Activated T-cell treated with anti-CD3 and anti-CD28 coated beads, Interleukin-2, amount 50 U/mL, for 24 hours (primary cell): ENCODE measurements around the gene TRIM8.

Experiments used
- DNase-seq: peaks from one replicate; pipeline ENCODE4 v3.0.0-alpha.2; 2020
- H3K27ac Mint-ChIP-seq: 2 replicates; pipeline ENCODE4 v1.8.0; 2020; ENCODE audit warnings: mild to moderate bottlenecking, mixed read lengths
- H3K27me3 Mint-ChIP-seq: 2 replicates; pipeline ENCODE4 v1.8.0; 2020; ENCODE audit warnings: mixed read lengths
- H3K36me3 Mint-ChIP-seq: 2 replicates; pipeline ENCODE4 v1.8.0; 2020; ENCODE audit warnings: low read depth, mixed read lengths
- H3K4me1 Mint-ChIP-seq: 2 replicates; pipeline ENCODE4 v1.8.0; 2020; ENCODE audit warnings: low read depth, mixed read lengths
- H3K4me3 Mint-ChIP-seq: 2 replicates; pipeline ENCODE4 v1.8.0; 2020; ENCODE audit warnings: mild to moderate bottlenecking, moderate library complexity, mixed read lengths
- H3K9me3 Mint-ChIP-seq: 2 replicates; pipeline ENCODE4 v1.8.0; 2020; ENCODE audit warnings: mixed read lengths

TRIM8 gene

GRCh38 chr10:102610441-102610887 lies 33.8 kb upstream of the TRIM8 start:
- Mint-ChIP-seq H3K27me3 (no peaks in the 10 kb centered on the region), H3K9me3 (no peaks in the 10 kb centered on the region), H3K4me3 (no peak overlapping the region), H3K4me1 (peaks cover 44% of the 10 kb centered on the region), H3K27ac (peak overlapping the region; percentile 28), H3K36me3 (peaks cover 11% of the 10 kb centered on the region)
- no peak for DNase-seq

- Mint-ChIP-seq H3K4me3 (no peak overlapping the region), H3K27ac (peak overlapping the region; percentile 28), H3K9me3 (no peaks in the 10 kb centered on the region), H3K27me3 (no peaks in the 10 kb centered on the region), H3K36me3 (peaks cover 12% of the 10 kb centered on the region), H3K4me1 (peaks cover 44% of the 10 kb centered on the region)
- DNase-seq = no peak
These were observed 32.7 kb upstream of the TRIM8 start for GRCh38 chr10:102611514-102612087.

- H3K9me3 Mint-ChIP-seq = no peaks in the 10 kb centered on the region
- peaks cover 44% of the 10 kb centered on the region for H3K4me1 Mint-ChIP-seq
- no peaks in the 10 kb centered on the region for H3K27me3 Mint-ChIP-seq
- peaks cover 21% of the 10 kb centered on the region for H3K36me3 Mint-ChIP-seq
- peak; percentile 64 for DNase-seq
- H3K27ac Mint-ChIP-seq = peak overlapping the region; percentile 90
- H3K4me3 Mint-ChIP-seq = peak overlapping the region; percentile 21
These were observed 31.4 kb upstream of the TRIM8 start for GRCh38 chr10:102612964-102613275.

DNA sequence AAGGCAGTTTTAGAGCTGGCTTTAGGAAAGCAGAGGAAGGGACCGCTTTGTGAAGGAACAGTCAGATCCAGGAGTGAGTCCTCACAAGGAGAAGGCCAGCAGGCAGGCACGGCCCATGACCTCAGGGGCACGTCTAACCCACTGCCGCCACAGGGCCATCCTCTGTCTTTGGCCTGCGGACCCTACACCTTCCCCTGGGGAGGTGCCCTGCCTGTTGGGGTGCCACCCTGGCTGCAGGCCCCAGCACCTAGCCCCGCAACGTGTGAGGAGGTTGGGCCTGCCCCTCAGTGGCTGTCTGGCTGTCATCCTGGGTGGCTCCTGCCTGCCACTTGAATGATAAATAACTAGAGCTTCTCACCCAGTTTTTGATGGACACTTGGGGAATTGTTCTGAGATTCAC lies 31.0 kb upstream of the TRIM8 start:
- no peak overlapping the region for H3K4me3 Mint-ChIP-seq
- H3K36me3 Mint-ChIP-seq = peaks cover 25% of the 10 kb centered on the region

DNA sequence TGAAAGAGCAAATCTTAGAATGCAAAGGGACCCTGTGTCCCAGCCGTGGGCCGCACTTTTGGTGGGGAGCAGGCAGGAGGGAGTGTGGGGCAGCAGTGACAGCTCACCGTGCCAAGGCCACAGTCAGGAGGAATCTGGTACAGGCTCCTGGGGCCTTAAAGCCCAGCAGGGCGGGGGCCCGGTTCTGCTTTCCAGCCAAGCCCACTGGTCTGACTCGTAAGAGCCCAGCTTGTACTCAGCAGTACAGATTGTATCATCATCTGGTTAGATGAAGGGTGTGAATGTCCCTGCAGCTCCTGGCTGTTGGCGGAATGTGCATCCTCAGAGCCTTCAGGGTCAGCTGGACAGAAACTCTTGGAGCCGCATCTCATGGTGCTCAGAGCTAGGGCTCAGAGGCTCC lies 30.5 kb upstream of the TRIM8 start:
- no peaks in the 10 kb centered on the region for H3K9me3 Mint-ChIP-seq
- no peak for DNase-seq
- no peak overlapping the region for H3K4me3 Mint-ChIP-seq
- H3K4me1 Mint-ChIP-seq = peaks cover 40% of the 10 kb centered on the region
- peak overlapping the region; percentile 90 for H3K27ac Mint-ChIP-seq
- H3K27me3 Mint-ChIP-seq = no peaks in the 10 kb centered on the region
- H3K36me3 Mint-ChIP-seq = peaks cover 25% of the 10 kb centered on the region

More for the DNA sequence above, 31.0 kb upstream of the TRIM8 start:
- H3K9me3 Mint-ChIP-seq = no peaks in the 10 kb centered on the region
- no peaks in the 10 kb centered on the region for H3K27me3 Mint-ChIP-seq
- peak overlapping the region; percentile 90 for H3K27ac Mint-ChIP-seq
- peaks cover 42% of the 10 kb centered on the region for H3K4me1 Mint-ChIP-seq
- no peak for DNase-seq

DNA sequence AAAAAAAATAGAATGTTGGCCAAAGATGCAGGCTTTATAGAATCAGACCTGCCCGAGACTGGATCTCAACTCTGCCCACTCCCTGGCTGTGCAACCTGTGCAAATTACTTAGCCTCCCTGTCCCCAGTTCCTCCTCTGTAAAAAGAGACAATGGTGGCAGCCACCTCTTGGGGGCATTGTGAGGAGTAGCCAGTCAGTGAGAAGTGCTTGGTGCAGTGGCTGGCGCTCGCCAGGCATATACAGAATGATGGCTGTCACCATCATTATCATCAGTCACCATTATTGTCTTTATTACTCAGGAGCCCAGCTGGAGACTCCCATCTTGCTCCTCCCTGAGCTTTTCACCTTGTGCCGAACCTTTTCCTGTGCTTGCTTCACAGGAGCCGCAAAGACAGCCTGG lies 29.4 kb upstream of the TRIM8 start:
- H3K27ac Mint-ChIP-seq = peak overlapping the region; percentile 26
- H3K27me3 Mint-ChIP-seq = no peaks in the 10 kb centered on the region
- DNase-seq = no peak

DNA sequence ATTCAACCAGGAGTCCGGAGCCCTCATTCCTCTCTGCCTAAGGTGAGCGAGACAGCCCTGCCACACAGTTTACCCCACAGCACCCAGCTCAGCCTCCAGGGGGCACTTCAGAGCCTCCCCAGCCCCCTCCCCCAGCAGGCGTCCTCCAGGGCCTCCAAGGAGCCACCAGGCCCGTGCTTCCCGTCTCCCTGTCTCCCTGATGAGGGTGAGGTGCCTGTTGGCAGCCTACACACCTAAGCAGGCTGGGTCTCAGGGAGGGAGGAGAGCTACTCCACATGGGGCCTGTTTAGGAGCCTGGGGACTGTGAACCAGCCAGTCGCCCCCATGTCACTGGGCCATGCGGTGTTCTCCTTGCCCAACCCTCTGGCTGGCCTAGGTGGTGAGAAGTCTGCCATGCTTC lies 28.9 kb upstream of the TRIM8 start:
- H3K9me3 Mint-ChIP-seq = no peaks in the 10 kb centered on the region
- peaks cover 27% of the 10 kb centered on the region for H3K36me3 Mint-ChIP-seq
- H3K27me3 Mint-ChIP-seq = no peaks in the 10 kb centered on the region
- H3K27ac Mint-ChIP-seq = peak overlapping the region; percentile 26
- H3K4me1 Mint-ChIP-seq = peaks cover 36% of the 10 kb centered on the region
- H3K4me3 Mint-ChIP-seq = no peak overlapping the region
- peak; percentile 42 for DNase-seq

More for the DNA sequence above, 29.4 kb upstream of the TRIM8 start:
- Mint-ChIP-seq H3K4me1 (peaks cover 37% of the 10 kb centered on the region), H3K36me3 (peaks cover 27% of the 10 kb centered on the region), H3K4me3 (no peak overlapping the region), H3K9me3 (no peaks in the 10 kb centered on the region)

GRCh38 chr10:102616066-102616770 lies 28.1 kb upstream of the TRIM8 start:
- peaks cover 30% of the 10 kb centered on the region for H3K4me1 Mint-ChIP-seq
- peaks cover 27% of the 10 kb centered on the region for H3K36me3 Mint-ChIP-seq
- no peak overlapping the region for H3K4me3 Mint-ChIP-seq
- no peaks in the 10 kb centered on the region for H3K27me3 Mint-ChIP-seq
- no peak overlapping the region for H3K27ac Mint-ChIP-seq
- H3K9me3 Mint-ChIP-seq = no peaks in the 10 kb centered on the region
- no peak for DNase-seq

DNA sequence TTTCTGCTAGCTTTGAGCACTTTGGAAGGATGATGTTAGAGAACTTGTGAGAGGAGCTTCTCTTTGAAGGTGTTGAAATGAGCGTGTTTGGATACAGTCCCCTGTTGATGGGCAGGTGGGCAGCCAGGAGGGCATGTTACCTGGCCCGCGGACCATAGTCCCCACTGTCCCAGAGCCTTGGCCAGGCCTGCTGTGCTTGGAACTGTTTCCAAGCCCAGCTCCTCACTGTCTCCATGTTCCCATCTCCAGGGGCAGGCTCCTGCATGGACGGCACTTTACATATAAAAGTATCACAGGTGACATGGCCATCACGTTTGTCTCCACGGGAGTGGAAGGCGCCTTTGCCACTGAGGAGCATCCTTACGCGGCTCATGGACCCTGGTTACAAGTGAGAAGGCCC lies 27.2 kb upstream of the TRIM8 start:
- Mint-ChIP-seq H3K9me3 (no peaks in the 10 kb centered on the region), H3K27me3 (no peaks in the 10 kb centered on the region), H3K4me1 (peaks cover 26% of the 10 kb centered on the region), H3K27ac (no peak overlapping the region), H3K36me3 (peaks cover 27% of the 10 kb centered on the region), H3K4me3 (no peak overlapping the region)
- DNase-seq = no peak

GRCh38 chr10:102617816-102618215 lies 26.5 kb upstream of the TRIM8 start:
- peak overlapping the region; percentile 32 for H3K27ac Mint-ChIP-seq
- H3K27me3 Mint-ChIP-seq = no peaks in the 10 kb centered on the region
- DNase-seq = no peak
- H3K4me1 Mint-ChIP-seq = peaks cover 18% of the 10 kb centered on the region
- no peak overlapping the region for H3K4me3 Mint-ChIP-seq
- peaks cover 27% of the 10 kb centered on the region for H3K36me3 Mint-ChIP-seq
- no peaks in the 10 kb centered on the region for H3K9me3 Mint-ChIP-seq

- Mint-ChIP-seq H3K27me3 (no peaks in the 10 kb centered on the region), H3K36me3 (peaks cover 27% of the 10 kb centered on the region), H3K27ac (no peak overlapping the region), H3K4me1 (peaks cover 6% of the 10 kb centered on the region), H3K4me3 (no peak overlapping the region), H3K9me3 (no peaks in the 10 kb centered on the region)
- DNase-seq = no peak
These were observed 24.8 kb upstream of the TRIM8 start for GRCh38 chr10:102619281-102619981.

DNA sequence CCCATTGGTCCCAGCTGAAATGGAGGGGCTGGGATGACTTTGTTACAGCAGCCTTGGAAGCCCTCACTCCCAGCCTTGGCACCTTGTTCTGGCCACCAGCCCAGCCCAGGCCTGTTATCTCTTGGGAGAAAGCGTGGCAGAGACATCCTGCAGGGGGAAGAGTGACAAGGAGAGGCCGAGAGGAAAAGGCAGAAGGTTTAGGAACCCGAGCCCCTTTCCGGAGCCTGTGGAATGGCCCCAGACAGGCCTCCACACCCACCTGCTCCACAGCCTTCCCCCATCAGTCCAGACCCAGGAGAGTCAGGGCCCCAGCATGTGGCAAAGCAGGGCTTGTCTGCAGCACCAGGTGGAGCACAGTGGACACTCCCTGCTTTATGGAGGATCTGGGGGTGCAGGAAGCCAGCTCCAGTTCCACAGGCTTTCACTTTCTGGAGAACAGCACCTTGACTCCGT lies 24.1 kb upstream of the TRIM8 start:
- H3K36me3 Mint-ChIP-seq = peaks cover 26% of the 10 kb centered on the region

GRCh38 chr10:102620591-102621442 lies 23.5 kb upstream of the TRIM8 start:
- no peak for DNase-seq
- Mint-ChIP-seq H3K9me3 (no peaks in the 10 kb centered on the region), H3K4me3 (no peak overlapping the region), H3K27ac (peak overlapping the region; percentile 74), H3K27me3 (no peaks in the 10 kb centered on the region), H3K4me1 (peaks cover 6% of the 10 kb centered on the region), H3K36me3 (peaks cover 22% of the 10 kb centered on the region)

More for the DNA sequence above, 24.1 kb upstream of the TRIM8 start:
- Mint-ChIP-seq H3K9me3 (no peaks in the 10 kb centered on the region), H3K4me3 (no peak overlapping the region), H3K27ac (no peak overlapping the region), H3K27me3 (no peaks in the 10 kb centered on the region), H3K4me1 (peaks cover 6% of the 10 kb centered on the region)
- DNase-seq = no peak
